H9 (cell line): ENCODE measurements around the gene KCNH2. TPM values are rescaled to one million over a fixed set of nuclear protein-coding genes. Genes with fewer than 3 reads are reported as not detected.

Experiments used
- DNase-seq: peaks from one replicate; pipeline ENCODE4 v3.0.0-alpha.2; 2017
- H2AFZ ChIP-seq: one replicate; pipeline ENCODE4 v1.6.1; 2013; ENCODE audit warnings: mild to moderate bottlenecking, low read length, control low read depth, moderate library complexity
- H2AK5ac ChIP-seq: 2 replicates; pipeline ENCODE4 v1.6.1; 2013; ENCODE audit warnings: low read length, control low read depth, mixed read lengths; ENCODE audit not compliant: insufficient read length
- H2BK120ac ChIP-seq: one replicate; pipeline ENCODE4 v1.6.1; 2013; ENCODE audit warnings: low read depth, mild to moderate bottlenecking, low read length, control low read depth, inconsistent platforms; ENCODE audit not compliant: poor library complexity, severe bottlenecking
- H2BK12ac ChIP-seq: 2 replicates; pipeline ENCODE4 v1.6.1; 2013; ENCODE audit warnings: low read length, control low read depth, mixed read lengths, low read depth; ENCODE audit not compliant: insufficient read length
- H2BK15ac ChIP-seq: 2 replicates; pipeline ENCODE4 v1.6.1; 2013; ENCODE audit warnings: low read depth, low read length, control low read depth
- H2BK20ac ChIP-seq: one replicate; pipeline ENCODE4 v1.6.1; 2013; ENCODE audit warnings: low read depth, mild to moderate bottlenecking, low read length, control low read depth, inconsistent platforms; ENCODE audit not compliant: poor library complexity, severe bottlenecking
- H2BK5ac ChIP-seq: 2 replicates; pipeline ENCODE4 v1.6.1; 2013; ENCODE audit warnings: low read length, control low read depth, mixed read lengths; ENCODE audit not compliant: insufficient read length
- H3K14ac ChIP-seq: 2 replicates; pipeline ENCODE4 v1.6.1; 2013; ENCODE audit warnings: low read length, control low read depth; ENCODE audit not compliant: insufficient read depth
- H3K18ac ChIP-seq: 2 replicates; pipeline ENCODE4 v1.6.1; 2013; ENCODE audit warnings: low read depth, mild to moderate bottlenecking, mixed read lengths, low read length, control low read depth; ENCODE audit not compliant: insufficient read length
- H3K23ac ChIP-seq: 2 replicates; pipeline ENCODE4 v1.6.1; 2013; ENCODE audit warnings: low read length, control low read depth, mixed read lengths, low read depth; ENCODE audit not compliant: insufficient read length
- H3K23me2 ChIP-seq: 2 replicates; pipeline ENCODE4 v1.6.1; 2013; ENCODE audit warnings: low read depth, mild to moderate bottlenecking, mixed read lengths, low read length, control low read depth; ENCODE audit not compliant: insufficient read length, poor library complexity, severe bottlenecking
- H3K27ac ChIP-seq: 2 replicates; pipeline ENCODE4 v1.5.1; 2013; ENCODE audit warnings: low read length, control low read depth, mixed read lengths, low read depth; ENCODE audit not compliant: insufficient read length
- H3K27me3 ChIP-seq: 2 replicates; pipeline ENCODE4 v1.6.1; 2013; ENCODE audit warnings: low read length, control low read depth, inconsistent platforms; ENCODE audit not compliant: insufficient read depth
- H3K4ac ChIP-seq: 2 replicates; pipeline ENCODE4 v1.6.1; 2013; ENCODE audit warnings: low read depth, mild to moderate bottlenecking, control low read depth, inconsistent platforms, low read length, moderate library complexity
- H3K4me1 ChIP-seq: 2 replicates; pipeline ENCODE4 v1.6.1; 2013; ENCODE audit warnings: low read length, control low read depth, inconsistent platforms; ENCODE audit not compliant: insufficient read depth
- H3K4me2 ChIP-seq: 2 replicates; pipeline ENCODE4 v1.6.1; 2013; ENCODE audit warnings: low read length, control low read depth, mixed read lengths; ENCODE audit not compliant: insufficient read length, insufficient read depth
- H3K56ac ChIP-seq: 2 replicates; pipeline ENCODE4 v1.6.1; 2013; ENCODE audit warnings: low read depth, mild to moderate bottlenecking, mixed read lengths, low read length, control low read depth; ENCODE audit not compliant: insufficient read length
- H3K79me1 ChIP-seq: 2 replicates; pipeline ENCODE4 v1.6.1; 2013; ENCODE audit warnings: low read depth, mild to moderate bottlenecking, moderate library complexity, low read length, control low read depth, inconsistent platforms; ENCODE audit not compliant: insufficient read depth, poor library complexity, severe bottlenecking
- H3K79me2 ChIP-seq: 2 replicates; pipeline ENCODE4 v1.6.1; 2013; ENCODE audit warnings: low read length, control low read depth, inconsistent platforms; ENCODE audit not compliant: insufficient read depth
- H3K9ac ChIP-seq: 2 replicates; pipeline ENCODE4 v1.6.1; 2013; ENCODE audit warnings: low read length, control low read depth, mixed read lengths; ENCODE audit not compliant: insufficient read length; ENCODE audit errors: extremely low read depth
- H3K9me3 ChIP-seq: one replicate; pipeline ENCODE4 v1.6.1; 2013; ENCODE audit warnings: low read depth, low read length, inconsistent platforms; ENCODE audit not compliant: control insufficient read depth
- H3T11ph ChIP-seq: one replicate; pipeline ENCODE4 v1.6.1; 2013; ENCODE audit warnings: mild to moderate bottlenecking, low read length, control low read depth, inconsistent platforms
- H4K20me1 ChIP-seq: one replicate; pipeline ENCODE4 v1.6.1; 2013; ENCODE audit not compliant: control insufficient read depth, insufficient read length, insufficient read depth
- H4K5ac ChIP-seq: 2 replicates; pipeline ENCODE4 v1.6.1; 2013; ENCODE audit warnings: low read depth, mild to moderate bottlenecking, mixed read lengths, low read length, control low read depth; ENCODE audit not compliant: insufficient read length
- H4K8ac ChIP-seq: replicated peaks from 2 replicates; pipeline ENCODE4 v1.6.1; 2013; ENCODE audit warnings: low read length, control low read depth, mixed read lengths, low read depth; ENCODE audit not compliant: insufficient read length
- H4K91ac ChIP-seq: 2 replicates; pipeline ENCODE4 v1.6.1; 2013; ENCODE audit warnings: low read depth, mild to moderate bottlenecking, moderate library complexity, mixed read lengths, low read length, control low read depth; ENCODE audit not compliant: insufficient read length
- H3K27ac Mint-ChIP-seq, 3 experiments: 2 replicates in 2 of 3; 3 replicates in 1 of 3; pipeline ENCODE4 v1.8.0; 2020 to 2021; ENCODE audit warnings: mixed read lengths in 3 of 3, mild to moderate bottlenecking in 1 of 3, moderate library complexity in 1 of 3
- H3K27me3 Mint-ChIP-seq: 2 replicates; pipeline ENCODE4 v1.8.0; 2021; ENCODE audit warnings: low read depth, mild to moderate bottlenecking, moderate library complexity, mixed read lengths
- H3K36me3 Mint-ChIP-seq, 3 experiments: 2 replicates in 2 of 3; 3 replicates in 1 of 3; pipeline ENCODE4 v1.8.0; 2020 to 2021; ENCODE audit warnings: low read depth in 3 of 3, mixed read lengths in 3 of 3; ENCODE audit not compliant: insufficient read depth in 1 of 3
- H3K4me1 Mint-ChIP-seq, 2 experiments: 2 replicates each; pipeline ENCODE4 v1.8.0; 2020; ENCODE audit warnings: mixed read lengths in 2 of 2
- H3K4me3 Mint-ChIP-seq, 2 experiments: 2 replicates in 1 of 2; 3 replicates in 1 of 2; pipeline ENCODE4 v1.8.0; 2020 to 2021; ENCODE audit warnings: mild to moderate bottlenecking in 2 of 2, mixed read lengths in 2 of 2, moderate library complexity in 1 of 2
- H3K9me3 Mint-ChIP-seq, 2 experiments: 2 replicates in 1 of 2; 3 replicates in 1 of 2; pipeline ENCODE4 v1.8.0; 2020; ENCODE audit warnings: mild to moderate bottlenecking in 2 of 2, mixed read lengths in 2 of 2, moderate library complexity in 1 of 2
- CTCF ChIP-seq: fragments of 200-600 bp; sonication (generic); conservative IDR thresholded peaks from 3 replicates; pipeline ENCODE4 v1.8.0; 2021; ENCODE audit warnings: antibody characterized with exemption, mild to moderate bottlenecking
- WGBS: extraction: QIAGEN DNeasy Blood & Tissue Kit; methylation state at CpG from one replicate; pipeline ENCODE4 v1.1.7; 2013; ENCODE audit warnings: missing lambda C conversion rate, low lambda C conversion rate, mixed read lengths; ENCODE audit not compliant: insufficient read length; ENCODE audit errors: extremely low coverage; 5-methylcytosine and 5-hydroxymethylcytosine counted together
- total RNA-seq: library from RNA; stranded (reverse); gene quantifications from 2 replicates; pipeline ENCODE4 v1.2.1, GENCODE V29; 2021

KCNH2 gene
- total RNA-seq, 1 experiment from 2014 or later = 4.5 TPM

- no peaks in the 10 kb centered on the region; the same call in 1 of the 2 replicates for H3K27me3 ChIP-seq
- no peak overlapping the region for H3K27ac ChIP-seq
- no peak overlapping the region for H3K9ac ChIP-seq
- Mint-ChIP-seq H3K9me3 (no peaks in the 10 kb centered on the region), H3K27me3 (peaks cover 72% of the 10 kb centered on the region), H3K4me3 (no peak overlapping the region), H3K36me3 (no peaks in the 10 kb centered on the region), H3K27ac (no peak overlapping the region), H3K4me1 (peaks cover 18 to 20% of the 10 kb centered on the region in 2 experiments)
- no peak for TF ChIP-seq CTCF
- no peak overlapping the region for H3K14ac ChIP-seq
- no peak overlapping the region for H3K23ac ChIP-seq
- H2BK12ac ChIP-seq = no peak overlapping the region
- no peaks in the 10 kb centered on the region for H3K79me1 ChIP-seq
- H4K8ac ChIP-seq = no peak overlapping the region
- H3K18ac ChIP-seq = no peak overlapping the region
- H4K20me1 ChIP-seq = no peaks in the 10 kb centered on the region
- H2AK5ac ChIP-seq = no peak overlapping the region
- no peak overlapping the region for H2BK20ac ChIP-seq
- H3K56ac ChIP-seq = no peak overlapping the region
- H3K4me1 ChIP-seq = peaks cover 4% of the 10 kb centered on the region; the same call in 1 of the 2 replicates
- no peak overlapping the region for H2AFZ ChIP-seq
- no peak overlapping the region for H3K4me2 ChIP-seq
- no peak overlapping the region for H3T11ph ChIP-seq
- H4K91ac ChIP-seq = no peak overlapping the region
- DNase-seq = no peak
- H2BK5ac ChIP-seq = no peak overlapping the region
- H3K4ac ChIP-seq = no peak overlapping the region
- no peaks in the 10 kb centered on the region for H3K79me2 ChIP-seq
- no peak overlapping the region for H4K5ac ChIP-seq
- peaks cover 2% of the 10 kb centered on the region for H3K23me2 ChIP-seq
- no CpG with 5 or more reads among the region's 6 CpGs for WGBS
- H2BK15ac ChIP-seq = no peak overlapping the region
- no peaks in the 10 kb centered on the region for H3K9me3 ChIP-seq
- H2BK120ac ChIP-seq = no peak overlapping the region
These were observed 73.9 kb downstream of the KCNH2 start for GRCh38 chr7:150904011-150904909.
